ENCODE results near the gene MROH7.
A peak's percentile ranks its signal among the peaks of the same experiment; 100 is the strongest.

Gene MROH7

GRCh38 chr1:54640863-54641836 is at the start of gene MROH7:
Gene MROH7, plus strand, starts transcription at chr1:54641786. Its CDS starts 11,141 bp downstream, at chr1:54652927.
- intact Hi-C loops (cut with DNase I): no loop called here
- no peak for DNase-seq

- DNase-seq: no peak
- intact Hi-C loops (cut with DNase I): no loop called here
These were observed 47.9 kb upstream of the MROH7 start for GRCh38 chr1:54593571-54594160.

- DNase-seq: no peak
- intact Hi-C loops (cut with DNase I): no loop called here
These were observed 47.1 kb upstream of the MROH7 start for GRCh38 chr1:54594463-54594862.

GRCh38 chr1:54595956-54596498 is 45.6 kb upstream of the MROH7 start:
- DNase-seq: no peak

GRCh38 chr1:54596756-54597155 is 44.8 kb upstream of the MROH7 start:
- intact Hi-C loops (cut with DNase I): no loop called here
- DNase-seq: no peak

More at GRCh38 chr1:54595956-54596498, 45.6 kb upstream of the MROH7 start:
- intact Hi-C loops (cut with DNase I): no loop called here

- intact Hi-C loops (cut with DNase I): no loop called here
- DNase-seq: no peak
These were observed 44.0 kb upstream of the MROH7 start for GRCh38 chr1:54597455-54598030.

- DNase-seq: peak in 1 of 10 donors; percentile 51
- intact Hi-C loops (cut with DNase I): no loop called here
These were observed 42.3 kb upstream of the MROH7 start for GRCh38 chr1:54599211-54599823.

GRCh38 chr1:54600947-54601721 is 40.5 kb upstream of the MROH7 start:
- peak in 1 of 10 donors; percentile 71 for DNase-seq
- intact Hi-C loops (cut with DNase I): no loop called here

- intact Hi-C loops (cut with DNase I): no loop called here
- DNase-seq: peak in 1 of 10 donors; percentile 49
These were observed 39.9 kb upstream of the MROH7 start for GRCh38 chr1:54601730-54602129.

GRCh38 chr1:54602554-54602953 is 39.0 kb upstream of the MROH7 start:
- intact Hi-C loops (cut with DNase I): no loop called here
- DNase-seq: peak in 1 of 10 donors; percentile 70

- intact Hi-C loops (cut with DNase I): no loop called here
- DNase-seq: no peak
These were observed 38.3 kb upstream of the MROH7 start for GRCh38 chr1:54603241-54603640.

GRCh38 chr1:54604051-54604450 is 37.5 kb upstream of the MROH7 start:
- intact Hi-C loops (cut with DNase I): no loop called here
- DNase-seq: no peak

GRCh38 chr1:54604572-54605370 is 36.8 kb upstream of the MROH7 start:
- DNase-seq: no peak
- intact Hi-C loops (cut with DNase I): no loop called here

- DNase-seq: no peak
- intact Hi-C loops (cut with DNase I): no loop called here
These were observed 35.2 kb upstream of the MROH7 start for GRCh38 chr1:54606096-54606989.

GRCh38 chr1:54606990-54607325 is 34.6 kb upstream of the MROH7 start:
- intact Hi-C loops (cut with DNase I): no loop called here
- no peak for DNase-seq

- no peak for DNase-seq
- intact Hi-C loops (cut with DNase I): no loop called here
These were observed 33.6 kb upstream of the MROH7 start for GRCh38 chr1:54607821-54608565.

GRCh38 chr1:54608566-54609230 is 32.9 kb upstream of the MROH7 start:
- no peak for DNase-seq
- intact Hi-C loops (cut with DNase I): no loop called here
